GM23338 (cell line): ENCODE measurements around the gene EHBP1L1. TPM values are rescaled to one million over a fixed set of nuclear protein-coding genes. Genes with fewer than 3 reads are reported as not detected.

ENCODE experiments used
- NANOG ChIP-seq: IDR thresholded peaks from 2 replicates; pipeline ENCODE4 v1.6.1; 2016; ENCODE audit warnings: antibody characterized with exemption, borderline replicate concordance
- POLR2AphosphoS5 ChIP-seq: IDR thresholded peaks from 2 replicates; pipeline ENCODE4 v1.6.1; 2016; ENCODE audit warnings: antibody characterized with exemption, low read depth
- ZNF331 ChIP-seq: fragments of 250-450 bp; sonication (Bioruptor Pico); IDR thresholded peaks from 2 replicates; pipeline ENCODE4 v1.5.0; 2020; ENCODE audit warnings: low read depth, mild to moderate bottlenecking, moderate library complexity
- ZNF462 ChIP-seq: fragments of 250-450 bp; sonication (Bioruptor Pico); IDR thresholded peaks from 2 replicates; pipeline ENCODE4 v1.5.0; 2020; ENCODE audit warnings: mild to moderate bottlenecking, moderate library complexity
- polyA plus RNA-seq: library from polyadenylated mRNA; unstranded; fragments of >200 nt; fragmentation: Nextera tagmentation; extraction: Ambion mirVana; gene quantifications from 2 replicates; pipeline ENCODE4 v1.2.1, GENCODE V29; 2016
- total RNA-seq: library from RNA; depleted of rRNA; stranded (reverse); fragments of >200 nt; shearing (Covaris generic); gene quantifications from 2 replicates; pipeline ENCODE4 v1.2.3, GENCODE V29; 2014
- TF ChIP-seq, protein P1 (sequence below): IDR thresholded peaks from one replicate; pipeline ENCODE4 v1.6.1; 2018; ENCODE audit warnings: antibody characterized with exemption; ENCODE audit not compliant: unreplicated experiment

The EHBP1L1 gene
- total and polyA plus RNA-seq, 2 experiments from 2014 or later, result 2.9 to 10.9 TPM

DNA sequence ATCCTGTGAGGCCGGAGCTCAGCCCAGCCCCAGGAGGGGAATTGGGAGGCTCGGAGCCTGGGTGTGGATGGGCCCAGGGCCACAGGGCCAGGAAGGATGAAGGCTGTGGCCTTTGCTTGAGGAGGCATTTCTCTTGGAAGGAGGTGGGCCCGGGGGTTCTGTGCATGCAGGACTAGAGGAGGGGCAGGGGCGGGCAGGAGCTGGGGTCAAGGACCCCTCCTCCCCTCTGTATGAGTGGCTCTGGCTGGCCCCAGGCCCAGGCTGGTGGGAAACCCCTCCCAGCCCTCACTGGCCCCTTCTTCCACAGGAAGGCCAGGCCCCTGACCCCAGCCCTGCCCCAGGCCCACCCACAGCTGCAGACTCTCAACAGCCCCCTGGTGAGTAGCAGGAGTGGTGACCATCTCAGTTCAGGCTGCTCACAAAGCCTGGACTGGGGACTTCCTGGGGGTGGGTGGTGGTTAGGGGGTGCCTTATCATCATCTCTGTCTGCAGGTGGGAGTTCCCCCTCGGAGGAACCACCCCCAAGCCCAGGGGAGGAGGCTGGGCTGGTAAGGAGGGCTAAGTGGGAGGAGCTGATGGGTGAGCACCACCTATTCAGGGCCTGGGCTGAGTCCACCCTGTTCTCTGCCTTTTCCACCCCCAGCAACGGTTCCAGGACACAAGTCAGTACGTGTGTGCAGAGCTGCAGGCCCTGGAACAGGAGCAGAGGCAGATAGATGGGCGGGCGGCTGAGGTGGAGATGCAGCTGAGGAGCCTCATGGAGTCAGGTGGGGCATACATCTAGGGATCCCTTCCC is 13.8 kb downstream of the EHBP1L1 start (continued):
- no peak for TF ChIP-seq ZNF462 (CRISPR knock-in tag)
- TF ChIP-seq, protein P1, sequence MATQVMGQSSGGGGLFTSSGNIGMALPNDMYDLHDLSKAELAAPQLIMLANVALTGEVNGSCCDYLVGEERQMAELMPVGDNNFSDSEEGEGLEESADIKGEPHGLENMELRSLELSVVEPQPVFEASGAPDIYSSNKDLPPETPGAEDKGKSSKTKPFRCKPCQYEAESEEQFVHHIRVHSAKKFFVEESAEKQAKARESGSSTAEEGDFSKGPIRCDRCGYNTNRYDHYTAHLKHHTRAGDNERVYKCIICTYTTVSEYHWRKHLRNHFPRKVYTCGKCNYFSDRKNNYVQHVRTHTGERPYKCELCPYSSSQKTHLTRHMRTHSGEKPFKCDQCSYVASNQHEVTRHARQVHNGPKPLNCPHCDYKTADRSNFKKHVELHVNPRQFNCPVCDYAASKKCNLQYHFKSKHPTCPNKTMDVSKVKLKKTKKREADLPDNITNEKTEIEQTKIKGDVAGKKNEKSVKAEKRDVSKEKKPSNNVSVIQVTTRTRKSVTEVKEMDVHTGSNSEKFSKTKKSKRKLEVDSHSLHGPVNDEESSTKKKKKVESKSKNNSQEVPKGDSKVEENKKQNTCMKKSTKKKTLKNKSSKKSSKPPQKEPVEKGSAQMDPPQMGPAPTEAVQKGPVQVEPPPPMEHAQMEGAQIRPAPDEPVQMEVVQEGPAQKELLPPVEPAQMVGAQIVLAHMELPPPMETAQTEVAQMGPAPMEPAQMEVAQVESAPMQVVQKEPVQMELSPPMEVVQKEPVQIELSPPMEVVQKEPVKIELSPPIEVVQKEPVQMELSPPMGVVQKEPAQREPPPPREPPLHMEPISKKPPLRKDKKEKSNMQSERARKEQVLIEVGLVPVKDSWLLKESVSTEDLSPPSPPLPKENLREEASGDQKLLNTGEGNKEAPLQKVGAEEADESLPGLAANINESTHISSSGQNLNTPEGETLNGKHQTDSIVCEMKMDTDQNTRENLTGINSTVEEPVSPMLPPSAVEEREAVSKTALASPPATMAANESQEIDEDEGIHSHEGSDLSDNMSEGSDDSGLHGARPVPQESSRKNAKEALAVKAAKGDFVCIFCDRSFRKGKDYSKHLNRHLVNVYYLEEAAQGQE, result no peak
- TF ChIP-seq ZNF331, result no peak
- TF ChIP-seq NANOG, result no peak
- no peak for TF ChIP-seq POLR2AphosphoS5
